CD4-positive, CD25-positive, alpha-beta regulatory T cell (primary cell): Measurements from ENCODE around the gene ATP6V1B1. TPM values are rescaled to one million over a fixed set of nuclear protein-coding genes. Genes with fewer than 3 reads are reported as not detected.
A peak's percentile ranks its signal among the peaks of the same experiment; 100 is the strongest.

Experiments
- ATAC-seq, 2 donors: fragments of 150-1000 bp; cut with Tn5 transposase; one replicate each; pipeline ENCODE4 v1.10.0; 2021; ENCODE audit warnings: low read depth in 2 of 2, moderate number of reproducible peaks in 2 of 2, moderate library complexity in 1 of 2
- DNase-seq, 3 donors: peaks; one replicate each; pipeline versions ENCODE4 v3.0.0 to v3.0.0-alpha.2; 2012 to 2022; ENCODE audit warnings: mixed read lengths in 1 of 3
- H3K27ac ChIP-seq: one replicate; pipeline ENCODE4 v1.7.0; 2013; ENCODE audit warnings: mild to moderate bottlenecking, low read length; ENCODE audit not compliant: insufficient read depth, poor library complexity, severe bottlenecking
- H3K27me3 ChIP-seq: one replicate; pipeline ENCODE4 v1.7.0; 2013; ENCODE audit warnings: low read length; ENCODE audit not compliant: control insufficient read depth, insufficient read depth
- H3K36me3 ChIP-seq: one replicate; pipeline ENCODE4 v1.7.0; 2013; ENCODE audit warnings: mild to moderate bottlenecking, low read length, moderate library complexity; ENCODE audit not compliant: control insufficient read depth, insufficient read depth
- H3K4me1 ChIP-seq: 2 replicates; pipeline ENCODE4 v1.7.0; 2013; ENCODE audit warnings: mild to moderate bottlenecking, low read length; ENCODE audit not compliant: insufficient read depth, control insufficient read depth, poor library complexity, severe bottlenecking
- H3K4me3 ChIP-seq: one replicate; pipeline ENCODE4 v1.7.0; 2013; ENCODE audit warnings: low read depth, mild to moderate bottlenecking, low read length, moderate library complexity
- H3K9me3 ChIP-seq, 2 experiments: 1 replicate in 1 of 2; 2 replicates in 1 of 2; pipeline ENCODE4 v1.7.0; 2013; ENCODE audit warnings: low read length in 2 of 2, mild to moderate bottlenecking in 1 of 2, moderate library complexity in 1 of 2; ENCODE audit not compliant: control insufficient read depth in 2 of 2
- H3K27ac Mint-ChIP-seq, 3 donors: one replicate each; pipeline ENCODE4 v1.8.0; 2020 to 2022; ENCODE audit warnings: mild to moderate bottlenecking in 3 of 3, mixed read lengths in 3 of 3, moderate library complexity in 2 of 3
- H3K27me3 Mint-ChIP-seq: one replicate; pipeline ENCODE4 v1.8.0; 2022; ENCODE audit warnings: mild to moderate bottlenecking, mixed read lengths
- H3K36me3 Mint-ChIP-seq: one replicate; pipeline ENCODE4 v1.8.0; 2020; ENCODE audit warnings: mixed read lengths
- H3K4me1 Mint-ChIP-seq, 4 donors: one replicate each; pipeline ENCODE4 v1.8.0; 2020 to 2022; ENCODE audit warnings: mixed read lengths in 4 of 4, mild to moderate bottlenecking in 1 of 4
- H3K4me3 Mint-ChIP-seq, 4 donors: one replicate each; pipeline ENCODE4 v1.8.0; 2020 to 2022; ENCODE audit warnings: mild to moderate bottlenecking in 4 of 4, mixed read lengths in 4 of 4, moderate library complexity in 3 of 4
- H3K9me3 Mint-ChIP-seq, 7 donors: one replicate each; pipeline ENCODE4 v1.8.0; 2020 to 2022; ENCODE audit warnings: mixed read lengths in 7 of 7, mild to moderate bottlenecking in 3 of 7, moderate library complexity in 2 of 7
- polyA plus RNA-seq, 4 donors: library from polyadenylated mRNA; unstranded; fragments of 300-500 nt; fragmentation: Illumina TruSeq; gene quantifications; one replicate each; pipeline ENCODE4 v1.2.3, GENCODE V29; 2021
- total RNA-seq: library from RNA; stranded (reverse); gene quantifications from one replicate; pipeline ENCODE4 v1.2.3, GENCODE V29; 2022

ATP6V1B1 gene
- total and polyA plus RNA-seq, 5 donors from 2014 or later, result not detected

- peaks cover 1% of the 10 kb centered on the region for H3K27me3 ChIP-seq
- Mint-ChIP-seq H3K9me3 (peaks cover 0 to 2% (median 0%) of the 10 kb centered on the region in 7 donors), H3K27ac (no peak overlapping the region), H3K4me3 (no peak overlapping the region), H3K27me3 (peaks cover 22% of the 10 kb centered on the region), H3K36me3 (no peaks in the 10 kb centered on the region), H3K4me1 (no peaks in the 10 kb centered on the region)
- no peaks in the 10 kb centered on the region for H3K9me3 ChIP-seq
- H3K4me3 ChIP-seq, result no peak overlapping the region
- peak in 1 of 3 donors; percentile 36 for DNase-seq
- H3K36me3 ChIP-seq, result no peaks in the 10 kb centered on the region
- no peak for ATAC-seq
- H3K4me1 ChIP-seq, result no peaks in the 10 kb centered on the region
- H3K27ac ChIP-seq, result no peak overlapping the region
Measured at GRCh38 chr2:70923378-70924015, 12.2 kb upstream of the ATP6V1B1 start.

GRCh38 chr2:70926042-70926441, 9.7 kb upstream of the ATP6V1B1 start:
- Histone ChIP-seq H3K9me3 (no peaks in the 10 kb centered on the region), H3K27me3 (no peaks in the 10 kb centered on the region), H3K4me3 (no peak overlapping the region), H3K4me1 (no peaks in the 10 kb centered on the region), H3K27ac (no peak overlapping the region), H3K36me3 (no peaks in the 10 kb centered on the region)
- peaks cover 0 to 2% (median 0%) of the 10 kb centered on the region in 7 donors for H3K9me3 Mint-ChIP-seq
- H3K27me3 Mint-ChIP-seq, result peaks cover 8% of the 10 kb centered on the region
- no peaks in the 10 kb centered on the region for H3K4me1 Mint-ChIP-seq
- no peak for DNase-seq
- no peak for ATAC-seq
- no peak overlapping the region for H3K27ac Mint-ChIP-seq
- H3K4me3 Mint-ChIP-seq, result no peak overlapping the region
- H3K36me3 Mint-ChIP-seq, result no peaks in the 10 kb centered on the region

GRCh38 chr2:70927138-70927537, 8.6 kb upstream of the ATP6V1B1 start:
- DNase-seq, result no peak
- H3K9me3 Mint-ChIP-seq, result peaks cover 0 to 2% (median 0%) of the 10 kb centered on the region in 7 donors

DNA sequence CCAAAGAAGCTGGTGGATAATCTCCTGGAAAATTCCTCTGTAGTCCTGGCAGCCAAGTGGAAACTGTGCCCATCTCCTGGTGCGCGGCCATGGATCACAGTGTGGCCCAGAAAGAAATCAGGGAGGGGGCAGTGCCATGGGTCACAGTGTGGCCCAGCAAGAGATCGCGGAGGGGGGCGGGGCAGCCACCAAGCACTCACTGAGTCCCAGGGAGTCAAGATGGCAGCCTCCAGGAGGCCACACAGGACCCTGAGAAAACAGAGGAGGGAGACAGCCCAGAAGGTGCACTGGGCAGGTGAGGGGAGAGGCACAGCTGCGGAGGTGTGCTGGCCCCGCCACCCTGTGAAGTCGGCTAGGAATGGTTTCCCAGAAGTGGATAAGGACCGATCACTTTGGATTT, 8.1 kb upstream of the ATP6V1B1 start:
- ATAC-seq, result no peak
- H3K4me1 Mint-ChIP-seq, result no peaks in the 10 kb centered on the region

More at GRCh38 chr2:70927138-70927537, 8.6 kb upstream of the ATP6V1B1 start:
- ATAC-seq, result no peak
- no peak overlapping the region for H3K27ac ChIP-seq
- no peaks in the 10 kb centered on the region for H3K36me3 ChIP-seq
- no peaks in the 10 kb centered on the region for H3K36me3 Mint-ChIP-seq
- no peaks in the 10 kb centered on the region for H3K4me1 Mint-ChIP-seq
- no peak overlapping the region for H3K4me3 Mint-ChIP-seq
- no peaks in the 10 kb centered on the region for H3K4me1 ChIP-seq
- no peak overlapping the region for H3K27ac Mint-ChIP-seq
- no peaks in the 10 kb centered on the region for H3K27me3 Mint-ChIP-seq
- H3K9me3 ChIP-seq, result no peaks in the 10 kb centered on the region
- no peaks in the 10 kb centered on the region for H3K27me3 ChIP-seq
- H3K4me3 ChIP-seq, result no peak overlapping the region

DNA sequence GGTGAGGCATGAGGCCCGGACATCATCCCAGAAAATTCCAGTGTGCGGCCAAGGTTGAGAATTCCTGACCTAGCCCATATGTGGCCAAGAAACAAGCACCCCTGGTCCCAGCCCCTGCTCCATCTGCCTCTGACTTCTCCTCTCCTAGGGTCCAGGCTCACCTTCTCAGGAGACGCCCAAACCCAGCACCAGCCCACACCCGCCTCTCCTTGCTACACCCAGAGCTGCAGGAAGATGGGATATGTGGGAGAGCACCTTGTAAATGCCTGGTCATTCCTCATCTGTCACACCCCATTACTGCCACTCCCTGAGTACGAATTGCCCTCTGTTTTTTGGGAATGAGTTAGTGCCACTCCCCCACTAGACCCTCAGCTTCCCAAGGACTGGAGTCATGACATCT, 7.3 kb upstream of the ATP6V1B1 start:
- H3K36me3 ChIP-seq, result no peaks in the 10 kb centered on the region
- no peak overlapping the region for H3K4me3 Mint-ChIP-seq
- no peak overlapping the region for H3K27ac ChIP-seq
- no peaks in the 10 kb centered on the region for H3K4me1 Mint-ChIP-seq
- H3K27me3 ChIP-seq, result no peaks in the 10 kb centered on the region
- H3K4me1 ChIP-seq, result no peaks in the 10 kb centered on the region
- DNase-seq (no peak), ATAC-seq (no peak)
- H3K4me3 ChIP-seq, result no peak overlapping the region
- H3K36me3 Mint-ChIP-seq, result no peaks in the 10 kb centered on the region
- H3K9me3 ChIP-seq, result no peaks in the 10 kb centered on the region
- no peak overlapping the region for H3K27ac Mint-ChIP-seq
- peaks cover 0 to 2% (median 0%) of the 10 kb centered on the region in 7 donors for H3K9me3 Mint-ChIP-seq
- H3K27me3 Mint-ChIP-seq, result no peaks in the 10 kb centered on the region

More for the DNA sequence above, 8.1 kb upstream of the ATP6V1B1 start:
- peaks cover 0 to 2% (median 0%) of the 10 kb centered on the region in 7 donors for H3K9me3 Mint-ChIP-seq
- Histone ChIP-seq H3K27me3 (no peaks in the 10 kb centered on the region), H3K4me1 (no peaks in the 10 kb centered on the region), H3K27ac (no peak overlapping the region), H3K9me3 (no peaks in the 10 kb centered on the region), H3K36me3 (no peaks in the 10 kb centered on the region), H3K4me3 (no peak overlapping the region)
- H3K36me3 Mint-ChIP-seq, result no peaks in the 10 kb centered on the region
- H3K27me3 Mint-ChIP-seq, result no peaks in the 10 kb centered on the region
- no peak overlapping the region for H3K4me3 Mint-ChIP-seq
- DNase-seq, result no peak
- H3K27ac Mint-ChIP-seq, result no peak overlapping the region

DNA sequence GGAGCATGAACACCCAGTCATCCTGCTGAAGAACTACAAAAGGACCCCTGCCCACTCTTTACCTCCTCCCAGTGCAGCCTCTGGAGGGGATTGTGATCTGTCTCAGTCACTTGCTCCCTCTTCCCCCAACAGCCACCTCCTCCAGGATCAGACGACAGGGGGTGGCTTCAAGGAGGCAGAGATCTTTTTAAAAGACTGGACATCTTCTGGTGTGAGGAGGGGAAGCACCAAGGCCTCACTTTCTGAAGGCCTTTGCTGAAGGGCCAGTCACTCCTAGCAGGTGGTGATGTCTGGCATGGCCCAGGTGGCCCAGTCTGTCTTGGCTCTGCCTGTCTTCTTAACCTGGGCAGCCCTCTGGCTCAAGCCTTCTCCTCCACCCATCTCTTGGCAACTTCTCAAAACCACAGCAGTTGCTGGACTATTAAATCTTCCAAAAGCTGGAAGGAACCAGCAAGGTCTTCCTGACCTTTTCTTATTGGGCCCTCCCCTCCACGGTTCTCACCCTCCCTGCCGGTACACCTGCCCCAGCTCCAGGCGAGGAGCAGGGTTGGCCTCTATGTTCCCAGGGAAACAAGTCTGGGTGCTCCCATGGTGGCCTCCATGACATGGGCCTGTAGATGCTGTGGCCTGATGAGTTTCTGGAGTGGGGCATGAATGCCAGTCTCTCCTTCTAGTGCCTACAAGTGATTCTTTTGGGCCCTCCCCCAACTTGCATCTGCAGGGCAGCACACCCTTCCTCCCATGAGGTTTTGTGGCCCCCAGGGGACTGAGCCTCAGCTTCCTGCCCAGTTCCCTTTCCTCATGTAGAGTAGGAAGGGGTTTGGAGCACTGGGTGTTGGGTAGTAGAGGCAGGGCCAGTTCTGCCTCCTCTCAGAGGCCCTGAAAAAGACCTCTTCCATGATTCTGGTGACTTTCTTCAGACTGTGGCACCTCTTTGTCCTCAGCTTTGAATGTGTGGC, 5.0 kb upstream of the ATP6V1B1 start:
- Mint-ChIP-seq H3K9me3 (peaks cover 0 to 2% (median 0%) of the 10 kb centered on the region in 7 donors), H3K36me3 (no peaks in the 10 kb centered on the region), H3K27ac (peak overlapping the region in 1 of 3 donors; percentile 85), H3K27me3 (peaks cover 6% of the 10 kb centered on the region), H3K4me3 (no peak overlapping the region), H3K4me1 (no peaks in the 10 kb centered on the region)
- Histone ChIP-seq H3K4me3 (no peak overlapping the region), H3K27me3 (no peaks in the 10 kb centered on the region), H3K4me1 (no peaks in the 10 kb centered on the region), H3K27ac (no peak overlapping the region), H3K9me3 (no peaks in the 10 kb centered on the region), H3K36me3 (no peaks in the 10 kb centered on the region)
- ATAC-seq (no peak), DNase-seq (no peak)

GRCh38 chr2:70931376-70932000, 4.2 kb upstream of the ATP6V1B1 start:
- no peak overlapping the region for H3K27ac ChIP-seq
- no peak overlapping the region for H3K4me3 Mint-ChIP-seq
- no peaks in the 10 kb centered on the region for H3K9me3 ChIP-seq
- no peaks in the 10 kb centered on the region for H3K36me3 ChIP-seq
- no peaks in the 10 kb centered on the region for H3K27me3 ChIP-seq
- H3K4me1 ChIP-seq, result no peaks in the 10 kb centered on the region
- H3K27me3 Mint-ChIP-seq, result peaks cover 6% of the 10 kb centered on the region
- no peak for DNase-seq
- ATAC-seq, result no peak
- H3K27ac Mint-ChIP-seq, result no peak overlapping the region
- no peak overlapping the region for H3K4me3 ChIP-seq
- H3K9me3 Mint-ChIP-seq, result peaks cover 0 to 2% (median 0%) of the 10 kb centered on the region in 7 donors
- H3K36me3 Mint-ChIP-seq, result no peaks in the 10 kb centered on the region
- no peaks in the 10 kb centered on the region for H3K4me1 Mint-ChIP-seq
